Astrocyte of the spinal cord (primary cell): Measurements from ENCODE around the gene CACNB2.

Experiments
- DNase-seq: peaks from one replicate; pipeline ENCODE4 v3.0.0; 2011; ENCODE audit warnings: low read depth, low spot score
- H3K4me3 ChIP-seq: 2 replicates; pipeline ENCODE4 v1.5.1; 2011; ENCODE audit warnings: low read depth, mild to moderate bottlenecking, low read length, moderate library complexity
- CTCF ChIP-seq: IDR thresholded peaks from 2 replicates; pipeline ENCODE4 v1.5.1; 2012; ENCODE audit warnings: low read depth, mild to moderate bottlenecking, low read length, inconsistent platforms
- in situ Hi-C: cut with HindIII; loops from 2 replicates; pipeline ENCODE4 v1.10.0; 2017; ENCODE audit warnings: low sequenced_read_pairs

Gene CACNB2

GRCh38 chr10:18140149-18140956 is at the start of gene CACNB2:
Gene CACNB2 (plus strand): TSS chr10:18140424.
- DNase-seq, result peak; percentile 15

DNA sequence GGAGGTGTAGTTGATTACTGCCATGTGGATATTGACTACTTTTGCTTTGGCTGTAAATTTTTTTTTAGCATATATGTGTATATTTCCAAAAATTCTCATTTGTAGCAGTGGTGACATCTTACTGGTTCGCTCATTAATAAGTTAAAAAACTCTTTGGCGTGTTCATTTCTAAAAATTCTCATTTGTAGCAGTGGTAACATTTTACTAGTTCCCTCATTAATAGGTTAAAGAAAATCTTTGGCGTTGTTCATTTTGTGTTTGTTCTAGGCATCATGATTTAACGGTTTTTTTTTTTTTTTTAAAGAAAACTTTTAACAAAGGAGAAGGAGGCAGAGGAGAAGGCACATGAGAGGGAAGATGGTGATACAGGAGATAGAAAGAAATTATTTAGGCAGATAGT is 45.9 kb upstream of the CACNB2 start:
- no peak for DNase-seq
- in situ Hi-C loops, result no loop called here
- no peak for TF ChIP-seq CTCF
- H3K4me3 ChIP-seq, result no peak overlapping the region

More at GRCh38 chr10:18140149-18140956, at the start of gene CACNB2:
- in situ Hi-C loops, result no loop called here
- TF ChIP-seq CTCF, result no peak
- peak within 1 kb of the TSS; percentile 49 for H3K4me3 ChIP-seq

GRCh38 chr10:18094793-18095192 is 45.4 kb upstream of the CACNB2 start:
- no peak for TF ChIP-seq CTCF
- no peak overlapping the region for H3K4me3 ChIP-seq
- in situ Hi-C loops, result no loop called here
- DNase-seq, result no peak

GRCh38 chr10:18097524-18097923 is 42.7 kb upstream of the CACNB2 start:
- TF ChIP-seq CTCF, result no peak
- in situ Hi-C loops, result no loop called here
- H3K4me3 ChIP-seq, result no peak overlapping the region
- DNase-seq, result peak; percentile 20

- H3K4me3 ChIP-seq, result no peak overlapping the region
- no peak for TF ChIP-seq CTCF
- in situ Hi-C loops, result no loop called here
- DNase-seq, result no peak
These were observed 42.0 kb upstream of the CACNB2 start for GRCh38 chr10:18098201-18098600.

DNA sequence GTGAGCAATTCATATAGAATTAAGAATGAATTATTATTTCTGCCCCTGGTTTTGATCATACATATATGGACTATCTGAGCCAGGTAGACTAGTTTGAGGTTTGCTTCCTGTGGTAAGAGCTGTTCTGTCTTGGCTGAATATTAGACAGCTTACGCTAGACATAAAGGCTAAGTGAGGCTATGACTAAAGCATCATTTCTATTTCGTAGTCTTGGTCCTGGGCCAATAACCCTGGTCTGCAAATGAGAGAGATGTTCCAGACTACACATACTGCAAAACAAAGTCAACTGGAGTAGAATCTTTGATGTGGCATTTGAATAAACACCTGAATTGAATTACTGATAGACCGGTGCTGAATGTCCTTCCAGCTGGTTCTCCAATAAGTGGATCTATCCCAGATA is 40.8 kb upstream of the CACNB2 start:
- peak; percentile 38 for DNase-seq
- no peak for TF ChIP-seq CTCF

DNA sequence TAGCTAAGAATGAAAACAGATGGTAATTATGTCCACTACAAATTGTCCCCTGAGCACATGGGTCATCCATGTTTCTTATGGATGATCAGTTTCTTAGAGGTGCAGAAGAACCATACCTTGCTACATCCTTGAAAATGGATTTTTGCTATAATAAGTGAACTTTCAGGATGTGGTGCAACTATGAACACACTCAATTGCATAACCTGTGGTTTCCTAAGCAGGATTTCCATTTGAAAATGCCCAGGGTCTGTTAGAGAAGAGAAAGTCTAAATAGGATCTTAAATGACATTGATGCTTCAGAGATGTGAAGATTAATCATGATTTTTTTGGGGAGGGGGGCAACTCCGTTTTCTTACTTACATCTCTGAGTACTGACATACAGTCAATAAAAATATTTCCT is 39.6 kb upstream of the CACNB2 start:
- DNase-seq, result no peak
- in situ Hi-C loops, result no loop called here
- H3K4me3 ChIP-seq, result no peak overlapping the region
- TF ChIP-seq CTCF, result no peak

More for the DNA sequence above, 40.8 kb upstream of the CACNB2 start:
- in situ Hi-C loops, result no loop called here
- H3K4me3 ChIP-seq, result no peak overlapping the region
